ENCODE measurements around the gene EFNA5.

The EFNA5 gene

DNA sequence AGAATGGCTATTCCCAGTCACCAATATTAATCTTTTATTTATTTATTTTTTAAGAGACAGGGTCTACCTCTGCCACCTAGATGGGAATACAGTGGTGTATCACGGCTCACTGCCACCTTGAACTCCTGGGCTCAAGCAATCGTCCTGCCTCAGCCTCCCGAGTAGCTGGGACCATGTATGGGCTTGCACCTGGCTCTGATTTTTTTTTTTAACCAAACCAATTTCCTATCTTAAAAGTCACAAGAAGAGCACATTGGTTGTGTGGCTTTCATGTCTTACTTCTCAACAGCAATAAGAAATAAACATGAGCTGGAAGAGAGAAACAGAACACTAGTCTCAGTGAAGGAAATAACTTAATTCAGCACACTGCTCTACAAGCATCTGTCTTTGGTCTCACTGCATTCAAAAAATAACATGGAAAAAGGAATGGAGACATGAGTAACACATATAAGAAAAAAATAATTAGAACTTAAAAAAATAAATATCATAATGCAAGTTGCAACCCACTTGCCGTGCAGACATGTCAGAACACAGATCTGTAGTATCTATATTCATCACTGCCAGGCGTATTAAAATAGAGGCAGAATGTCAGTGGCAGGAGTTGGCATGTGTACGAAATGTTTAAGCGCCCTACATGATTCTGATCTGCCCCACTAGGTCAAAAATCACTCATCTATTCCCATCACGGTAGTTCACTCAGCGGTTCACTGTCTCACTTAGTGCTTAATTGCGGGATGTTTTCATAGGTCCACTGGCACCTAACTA is 66.4 kb downstream of the EFNA5 start:
- DNase-seq (ENCODE audit: low read depth in 2 of 2, low spot score in 1 of 2), result no peak

DNA sequence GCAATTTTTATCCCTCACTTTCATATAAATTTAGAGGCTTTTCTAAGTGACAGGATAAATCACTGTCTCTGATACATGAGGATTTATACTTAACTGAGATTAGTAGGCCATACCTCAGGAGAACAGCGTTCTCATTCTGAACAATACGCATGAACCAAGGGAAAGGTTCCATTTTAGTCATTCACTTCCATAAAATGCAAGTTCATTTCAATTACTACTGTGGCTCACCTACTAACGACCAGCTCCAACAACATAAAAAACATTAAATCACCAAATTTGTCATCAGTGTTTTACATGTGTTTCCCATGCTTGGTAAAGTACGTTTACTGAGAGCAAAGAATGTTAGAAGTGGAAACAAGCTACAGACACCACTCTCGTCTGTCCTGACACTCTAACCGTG is 67.4 kb downstream of the EFNA5 start:
- no peak for DNase-seq (ENCODE audit: low read depth in 2 of 2, low spot score in 1 of 2)

DNA sequence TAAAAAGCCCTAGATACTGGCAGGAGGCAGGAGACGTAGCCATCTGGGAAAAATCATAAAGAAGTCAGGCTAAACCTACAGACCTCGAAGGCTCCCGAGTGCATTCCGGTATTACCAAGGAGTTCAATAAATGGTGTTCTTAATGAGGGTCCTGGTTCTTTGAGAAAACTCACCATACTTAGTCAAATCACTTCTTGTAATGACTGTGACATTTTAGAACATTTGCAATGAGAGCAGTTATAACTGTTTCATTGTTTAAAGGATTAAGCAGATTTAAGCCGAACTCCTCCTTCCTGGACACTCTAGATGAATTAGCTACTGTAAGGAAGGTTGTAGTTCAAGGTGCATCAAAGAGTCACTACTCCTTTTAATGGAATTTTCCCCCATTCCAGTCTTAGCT is 67.8 kb downstream of the EFNA5 start:
- DNase-seq (ENCODE audit: low read depth in 2 of 2, low spot score in 1 of 2), result no peak

DNA sequence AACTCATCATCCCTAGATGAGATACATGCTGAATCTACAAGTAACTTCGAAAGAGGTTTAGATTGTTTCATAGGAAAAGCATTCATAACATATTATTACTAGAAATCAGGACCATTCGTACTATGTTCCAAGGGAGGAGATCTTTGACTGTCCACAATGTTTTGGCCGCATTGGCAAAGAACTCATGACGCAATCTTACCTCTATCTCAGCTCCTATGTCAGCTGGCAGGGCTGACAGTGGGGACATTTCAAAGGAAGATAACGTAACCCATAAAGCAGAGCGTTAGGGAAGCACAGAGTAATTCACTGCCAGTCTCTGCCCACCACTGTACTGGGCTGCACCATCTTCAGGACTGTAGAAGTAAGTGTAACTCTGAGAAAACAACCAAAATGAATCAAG is 69.7 kb downstream of the EFNA5 start:
- no peak for DNase-seq (ENCODE audit: low read depth in 2 of 2, low spot score in 1 of 2)

DNA sequence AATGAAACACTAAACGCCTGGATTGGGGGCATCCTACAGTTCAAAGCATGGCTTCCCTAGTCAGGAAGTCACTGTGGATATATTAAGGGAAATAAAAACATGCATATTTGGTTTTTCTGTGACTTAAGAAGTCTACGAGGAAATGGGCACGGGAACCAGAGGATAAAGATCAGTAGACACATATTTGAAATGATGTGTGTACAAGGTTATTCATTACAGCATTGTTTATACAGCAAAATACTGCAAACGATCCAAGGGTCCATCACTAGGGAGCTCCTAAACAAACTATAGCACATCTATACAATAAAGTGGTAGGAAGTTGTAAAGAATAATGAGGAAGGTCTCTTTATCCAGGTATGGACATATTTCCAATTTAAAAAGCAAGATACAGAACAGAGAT is 71.8 kb downstream of the EFNA5 start:
- no peak for DNase-seq (ENCODE audit: low read depth in 2 of 2, low spot score in 1 of 2)

DNA sequence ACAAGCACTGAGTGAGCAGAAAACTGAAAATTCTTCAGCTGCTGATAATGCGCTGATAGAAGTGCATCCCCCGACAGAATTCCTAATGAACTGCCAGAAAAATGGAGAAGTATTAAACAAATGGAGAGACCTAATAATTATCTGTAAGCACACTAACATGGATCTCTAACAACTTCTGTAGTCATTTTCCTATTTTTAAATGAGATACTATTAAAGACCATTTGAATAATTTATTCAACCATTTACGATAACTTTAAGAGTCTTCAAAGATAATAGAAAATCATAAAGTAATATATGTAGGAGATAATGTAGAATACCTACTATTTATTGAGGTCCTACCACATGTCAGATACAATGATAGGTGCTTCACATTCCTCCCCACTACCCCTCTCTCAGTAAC is 72.9 kb downstream of the EFNA5 start:
- DNase-seq (ENCODE audit: low read depth in 2 of 2, low spot score in 1 of 2), result no peak

DNA sequence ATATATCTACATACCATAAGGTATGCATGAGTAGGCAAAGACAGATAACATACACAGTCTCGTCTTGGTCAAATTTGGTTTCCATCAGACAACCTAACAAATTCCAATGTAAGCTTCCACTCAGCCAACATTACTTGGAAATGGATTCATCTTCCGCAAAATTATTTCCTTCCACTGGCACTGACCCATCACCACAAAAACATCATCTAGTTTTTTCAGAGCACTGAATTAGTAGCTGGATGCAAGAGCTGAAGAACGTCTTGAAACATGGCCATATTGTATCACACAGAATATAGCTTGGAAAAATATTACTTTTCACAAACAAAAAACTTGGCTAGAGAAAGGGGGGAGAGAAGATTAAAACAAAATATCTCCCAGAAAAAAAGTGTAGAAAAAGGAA is 73.5 kb downstream of the EFNA5 start:
- no peak for DNase-seq (ENCODE audit: low read depth in 2 of 2, low spot score in 1 of 2)

DNA sequence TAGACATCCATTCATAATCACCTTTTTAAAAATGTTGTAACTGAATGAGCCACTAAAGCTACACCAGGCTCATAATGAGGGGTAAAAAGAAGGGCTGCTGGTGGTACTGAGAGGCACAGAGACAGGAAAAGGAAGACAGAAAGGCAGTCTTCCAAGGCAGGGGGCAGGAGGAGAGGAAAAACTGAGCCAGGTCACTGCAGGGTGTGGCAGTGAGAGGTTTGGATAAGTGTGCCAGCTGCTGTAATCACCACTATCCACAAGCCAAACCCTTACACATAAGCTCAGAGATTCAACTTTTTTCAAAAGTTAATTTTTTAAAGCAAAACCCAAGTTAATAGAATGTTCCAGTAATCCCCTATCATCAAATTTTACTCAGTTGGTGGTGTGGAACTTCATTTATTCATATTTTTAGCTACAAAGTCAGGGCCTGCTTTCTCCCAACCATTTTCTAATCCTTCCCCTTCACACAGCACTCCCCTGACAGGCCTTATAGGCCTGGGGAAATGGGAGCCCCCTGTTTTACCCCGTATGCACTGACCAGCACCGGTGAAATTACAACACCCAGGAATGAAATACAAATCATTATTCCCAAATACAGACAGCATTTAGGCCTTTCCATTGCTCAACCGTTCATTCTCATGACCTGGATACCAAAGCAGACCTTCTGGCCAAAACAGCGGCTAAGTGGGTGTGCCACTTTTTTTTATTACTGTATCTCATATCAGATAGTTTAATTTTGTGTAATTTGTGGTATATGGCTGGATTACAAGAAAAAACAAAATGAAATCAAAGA is 76.3 kb downstream of the EFNA5 start:
- DNase-seq (ENCODE audit: low read depth in 2 of 2, low spot score in 1 of 2), result no peak

DNA sequence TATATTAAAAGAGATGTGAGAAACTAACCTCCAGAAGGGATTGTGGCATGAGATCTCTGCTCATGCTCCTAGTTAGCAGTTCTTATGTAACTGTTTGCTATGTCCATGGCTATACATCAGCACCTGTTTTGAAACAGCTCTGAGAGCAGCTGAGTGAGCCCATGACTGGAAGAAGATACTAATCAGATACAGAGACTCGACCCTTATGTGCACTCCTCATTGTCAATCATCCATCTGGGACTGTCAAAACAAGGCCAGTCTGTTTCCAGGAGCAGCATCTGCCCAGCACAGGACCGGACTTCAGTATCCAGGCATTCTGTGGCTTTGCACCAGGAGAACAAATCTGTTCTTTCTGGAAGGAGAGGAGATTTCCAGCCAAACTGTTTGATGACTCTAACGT is 77.7 kb downstream of the EFNA5 start:
- no peak for DNase-seq (ENCODE audit: low read depth in 2 of 2, low spot score in 1 of 2)

DNA sequence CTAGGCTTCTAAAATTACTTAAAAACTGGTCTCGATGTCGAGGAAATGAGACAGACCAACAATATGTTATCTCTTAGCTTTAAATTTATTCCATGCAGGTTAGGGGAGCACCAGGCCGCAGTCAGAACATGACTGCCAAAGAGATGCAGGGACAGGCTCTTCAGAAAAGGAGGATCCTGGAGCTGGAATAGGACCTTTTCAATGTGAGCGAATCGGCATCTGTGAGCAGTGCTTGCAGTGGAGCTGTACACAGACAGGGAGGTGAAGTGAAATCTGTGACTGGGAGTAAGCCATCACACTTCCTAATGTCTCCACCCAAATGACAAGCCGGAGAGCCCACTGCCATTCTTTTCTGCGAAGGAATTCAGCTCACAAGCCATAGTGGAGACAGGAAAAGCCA is 78.2 kb downstream of the EFNA5 start:
- DNase-seq (ENCODE audit: low read depth in 2 of 2, low spot score in 1 of 2), result no peak

DNA sequence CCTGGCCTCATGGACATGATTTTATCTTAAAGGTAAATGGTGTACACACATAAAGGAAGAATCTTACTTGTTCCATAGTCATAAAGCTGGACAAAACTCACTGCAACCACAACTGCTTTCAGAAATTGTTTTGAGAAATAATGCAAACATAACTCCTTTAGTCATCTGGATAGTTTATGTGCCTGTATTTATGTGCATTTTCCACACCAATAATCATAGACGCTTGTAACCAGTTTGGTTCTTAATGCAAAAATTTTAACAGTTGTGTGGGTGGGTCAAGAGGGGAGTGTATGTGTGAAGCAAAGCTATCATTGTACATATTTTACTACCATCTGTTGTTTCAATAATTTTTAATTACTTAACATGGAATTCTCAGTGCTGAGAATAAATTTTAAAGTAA is 80.1 kb downstream of the EFNA5 start:
- no peak for DNase-seq (ENCODE audit: low read depth in 2 of 2, low spot score in 1 of 2)

DNA sequence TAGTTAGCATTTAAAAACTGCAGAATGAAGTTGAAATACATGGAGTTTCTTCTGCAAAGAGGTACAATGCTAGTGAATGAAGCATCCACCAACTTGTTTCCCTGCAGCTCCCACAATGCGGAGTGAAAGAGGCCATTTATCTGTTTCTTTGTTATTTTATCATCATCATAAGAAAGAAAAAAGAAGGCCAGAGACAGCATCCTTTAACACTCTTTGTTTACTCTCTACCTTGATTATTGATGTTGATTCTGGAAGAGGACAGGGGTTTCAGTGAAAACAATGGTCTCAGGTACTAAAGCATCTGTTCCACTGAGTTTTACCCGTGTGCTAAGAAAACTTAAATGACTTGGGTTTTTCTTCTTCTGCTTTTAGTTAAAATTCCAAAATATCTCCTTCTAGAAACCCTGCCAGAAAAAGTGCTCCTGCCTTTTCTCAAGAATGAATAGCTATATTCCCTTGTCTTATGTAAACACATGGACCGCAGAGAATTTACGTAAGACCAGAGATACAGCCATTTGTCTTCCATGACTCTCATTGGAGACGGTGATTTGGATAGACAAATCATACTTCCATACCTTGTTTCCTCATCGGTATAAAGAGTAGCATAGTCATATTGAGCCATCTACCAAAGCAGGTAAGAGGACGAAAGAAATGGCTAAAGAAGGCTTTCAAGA is 81.1 kb downstream of the EFNA5 start:
- no peak for DNase-seq (ENCODE audit: low read depth in 2 of 2, low spot score in 1 of 2)

DNA sequence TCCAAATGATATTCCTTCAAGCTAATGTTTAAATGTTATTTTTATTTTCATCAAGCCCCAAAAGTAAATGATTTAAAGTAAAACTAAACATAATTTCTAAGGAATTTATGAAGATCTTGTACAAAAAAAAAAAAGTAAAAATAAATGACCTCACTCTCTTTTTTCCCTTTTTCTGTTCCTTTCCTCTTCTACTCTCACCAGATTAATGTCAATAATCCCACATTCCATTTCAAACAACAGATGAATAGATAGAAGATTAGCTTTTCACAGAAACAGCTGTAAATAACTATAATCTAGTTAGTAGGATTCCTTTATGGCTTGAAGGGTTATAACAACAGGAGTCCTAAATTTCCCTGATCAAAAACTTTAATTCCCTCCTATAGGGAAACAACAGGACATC is 88.1 kb downstream of the EFNA5 start:
- no peak for DNase-seq (ENCODE audit: low read depth in 2 of 2, low spot score in 1 of 2)

DNA sequence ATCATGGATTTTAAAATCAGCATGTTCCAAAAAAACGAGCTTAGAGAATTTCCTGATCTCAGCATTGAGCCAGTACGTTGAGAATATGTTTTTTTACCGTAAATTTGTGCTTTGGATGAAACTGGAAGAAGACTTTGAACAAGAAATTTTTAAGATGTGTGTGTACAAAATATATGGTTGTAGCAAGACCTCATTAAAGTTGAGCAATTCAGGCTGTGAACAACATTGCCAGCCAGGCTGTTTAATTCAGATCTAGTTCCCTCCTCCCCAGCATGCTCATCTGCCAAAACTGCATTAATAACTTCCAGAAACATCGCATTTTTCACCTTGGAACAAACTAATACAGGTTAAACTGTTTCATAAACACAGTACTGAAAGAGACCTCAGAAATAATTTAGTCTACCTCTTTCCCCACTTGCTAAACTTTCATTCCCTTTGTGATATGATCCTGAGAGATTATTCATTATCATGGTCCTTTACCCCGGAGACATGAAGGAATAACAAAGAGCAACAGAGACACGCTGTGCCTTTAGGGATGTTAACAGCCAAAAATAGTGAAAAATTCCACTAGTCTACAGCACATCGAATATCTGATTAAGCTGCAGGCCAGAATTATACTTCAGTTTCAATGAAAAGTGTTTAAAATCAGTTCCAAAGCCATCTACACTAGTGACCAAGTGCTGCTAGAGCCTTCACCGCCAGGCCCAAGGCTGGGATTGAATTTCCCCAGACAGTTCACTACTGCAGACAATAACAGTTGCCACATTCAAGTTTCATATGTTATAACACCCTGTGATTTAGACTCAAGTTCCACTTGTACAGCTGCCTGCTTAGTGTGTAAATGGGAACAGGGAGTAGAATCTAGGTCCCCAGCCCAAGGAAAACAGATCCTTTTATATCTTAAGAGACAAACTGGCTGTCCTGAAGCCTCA is 89.6 kb downstream of the EFNA5 start:
- no peak for DNase-seq (ENCODE audit: low read depth in 2 of 2, low spot score in 1 of 2)

DNA sequence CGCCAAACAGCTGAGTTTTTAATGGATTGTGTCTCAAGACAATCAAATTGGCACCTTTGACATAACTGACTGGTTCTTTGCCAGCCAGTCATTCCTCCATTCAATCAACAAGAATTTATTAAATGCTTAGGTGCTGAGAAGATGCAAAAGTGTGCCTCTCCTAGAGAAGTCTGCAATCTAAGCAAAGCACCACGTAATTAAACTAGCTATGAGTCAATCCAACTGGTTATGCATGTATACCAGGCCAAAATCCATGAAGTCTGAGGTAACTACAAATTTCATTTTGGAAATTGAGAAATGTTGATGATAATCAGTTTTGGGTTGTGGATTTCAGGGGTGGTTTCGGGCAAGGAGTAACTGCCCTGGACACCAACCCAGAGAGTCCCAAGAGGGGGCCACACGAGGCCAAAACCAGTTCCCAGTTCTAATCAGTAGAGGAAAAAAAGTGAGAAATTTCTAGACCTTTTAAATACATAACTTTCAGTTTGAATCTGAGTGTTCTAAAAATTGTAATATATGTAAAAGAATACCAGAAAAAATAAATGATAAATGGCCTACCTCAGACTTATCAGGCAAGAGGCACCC is 92.6 kb downstream of the EFNA5 start:
- DNase-seq (ENCODE audit: low read depth in 2 of 2, low spot score in 1 of 2), result no peak

DNA sequence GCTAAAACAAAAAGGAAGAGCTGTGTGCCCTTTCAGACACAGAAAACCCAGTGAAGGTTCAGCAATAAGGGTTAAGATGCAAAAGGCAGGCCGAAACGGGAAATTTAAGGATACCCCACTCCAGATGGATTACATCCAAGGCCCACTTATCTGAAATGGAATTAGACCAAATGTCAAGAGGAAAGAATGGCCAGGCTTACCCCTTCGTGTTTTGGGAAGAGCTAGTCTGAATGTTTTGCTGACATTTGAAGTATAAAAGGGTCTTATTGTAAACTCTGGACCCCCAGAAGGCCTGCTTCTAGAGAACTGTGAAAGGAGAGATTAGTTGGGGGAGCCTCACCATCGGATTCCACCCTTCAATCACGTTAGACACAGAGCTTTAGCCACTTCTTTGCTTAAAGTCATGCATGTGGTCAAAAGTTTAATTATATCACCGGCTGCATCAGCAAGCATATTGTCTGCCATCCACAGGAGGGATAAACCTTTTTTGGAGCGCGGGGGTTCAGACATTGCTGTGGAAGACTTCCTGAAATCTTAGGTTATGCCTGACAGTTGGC is 93.3 kb downstream of the EFNA5 start:
- no peak for DNase-seq (ENCODE audit: low read depth in 2 of 2, low spot score in 1 of 2)

DNA sequence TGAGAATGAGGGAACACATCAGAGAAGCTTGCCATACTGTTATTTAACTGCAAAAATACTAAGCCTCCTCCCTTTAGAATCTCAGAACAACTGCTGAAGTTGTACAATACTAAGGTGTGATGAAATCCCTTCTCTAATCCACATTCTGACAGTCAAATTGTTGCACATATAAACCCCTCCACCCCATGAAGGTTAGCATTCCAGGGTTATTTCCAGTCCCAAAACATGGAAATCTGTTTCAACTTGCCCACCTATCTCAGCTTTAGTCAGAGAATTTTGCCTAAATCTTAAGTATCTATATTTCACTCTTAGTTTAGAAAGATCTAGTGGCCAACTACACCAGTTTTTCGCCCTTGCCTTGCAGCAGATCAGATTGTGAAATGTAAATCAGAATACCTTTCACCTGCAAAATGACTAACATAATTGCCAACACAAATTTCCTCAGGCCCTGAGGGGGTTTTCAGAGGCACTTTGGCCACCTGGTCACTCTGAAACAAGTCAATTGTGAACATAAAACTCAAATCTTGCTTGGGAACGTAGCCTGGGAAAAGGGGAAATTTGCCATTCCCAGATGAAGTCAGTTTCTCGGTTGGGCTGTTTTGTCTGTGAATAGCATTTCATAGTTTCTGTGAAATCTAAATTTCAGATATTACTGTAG is 93.9 kb downstream of the EFNA5 start:
- DNase-seq (ENCODE audit: low read depth in 2 of 2, low spot score in 1 of 2), result no peak

DNA sequence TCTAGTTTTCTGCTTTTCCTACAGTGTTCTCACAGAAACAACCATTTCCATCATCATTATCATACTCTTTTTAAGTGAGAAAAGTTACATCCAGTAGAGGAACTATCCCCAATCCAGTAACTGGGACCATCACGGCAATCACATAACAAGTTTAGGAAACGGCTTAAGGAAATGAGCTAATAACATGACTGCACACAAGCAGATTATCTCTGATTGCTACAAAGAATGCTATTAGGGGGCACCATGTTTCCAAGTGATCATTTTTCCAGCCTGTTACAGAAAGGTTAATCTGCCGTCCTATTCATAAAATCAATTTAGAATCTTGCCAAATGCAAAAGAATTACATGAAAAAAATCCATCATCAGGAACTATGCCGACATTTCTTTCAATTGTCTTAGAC is 94.6 kb downstream of the EFNA5 start:
- no peak for DNase-seq (ENCODE audit: low read depth in 2 of 2, low spot score in 1 of 2)

DNA sequence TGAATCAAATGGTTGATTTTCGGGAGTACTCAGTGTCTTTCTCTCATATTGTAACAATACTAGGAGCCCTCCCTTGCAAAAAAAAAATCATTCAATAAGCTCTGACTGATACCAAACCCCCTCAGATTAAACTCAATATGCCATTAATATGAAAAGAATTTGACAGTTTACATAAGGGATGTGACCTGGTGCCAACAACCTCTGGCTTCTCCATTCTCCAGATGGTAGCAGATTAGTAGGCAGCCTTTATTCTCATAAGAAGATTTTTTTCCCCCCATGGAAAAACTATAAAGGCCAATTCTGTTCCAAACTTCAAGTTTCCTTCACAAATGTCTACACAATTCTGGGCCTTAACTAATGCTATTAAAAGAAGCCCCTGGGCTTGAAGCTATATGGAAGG is 96.5 kb downstream of the EFNA5 start:
- no peak for DNase-seq (ENCODE audit: low read depth in 2 of 2, low spot score in 1 of 2)
